ENCODE measurements around the gene LITAF.

GRCh38 chr16:11635113-11635652 lies 48.5 kb upstream of the LITAF start:
- TF ChIP-seq, protein P1, sequence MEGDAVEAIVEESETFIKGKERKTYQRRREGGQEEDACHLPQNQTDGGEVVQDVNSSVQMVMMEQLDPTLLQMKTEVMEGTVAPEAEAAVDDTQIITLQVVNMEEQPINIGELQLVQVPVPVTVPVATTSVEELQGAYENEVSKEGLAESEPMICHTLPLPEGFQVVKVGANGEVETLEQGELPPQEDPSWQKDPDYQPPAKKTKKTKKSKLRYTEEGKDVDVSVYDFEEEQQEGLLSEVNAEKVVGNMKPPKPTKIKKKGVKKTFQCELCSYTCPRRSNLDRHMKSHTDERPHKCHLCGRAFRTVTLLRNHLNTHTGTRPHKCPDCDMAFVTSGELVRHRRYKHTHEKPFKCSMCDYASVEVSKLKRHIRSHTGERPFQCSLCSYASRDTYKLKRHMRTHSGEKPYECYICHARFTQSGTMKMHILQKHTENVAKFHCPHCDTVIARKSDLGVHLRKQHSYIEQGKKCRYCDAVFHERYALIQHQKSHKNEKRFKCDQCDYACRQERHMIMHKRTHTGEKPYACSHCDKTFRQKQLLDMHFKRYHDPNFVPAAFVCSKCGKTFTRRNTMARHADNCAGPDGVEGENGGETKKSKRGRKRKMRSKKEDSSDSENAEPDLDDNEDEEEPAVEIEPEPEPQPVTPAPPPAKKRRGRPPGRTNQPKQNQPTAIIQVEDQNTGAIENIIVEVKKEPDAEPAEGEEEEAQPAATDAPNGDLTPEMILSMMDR (IDR thresholded peaks at IDR 0.05): no peak
- TF ChIP-seq POLR2A (IDR thresholded peaks at IDR 0.05): no peak
